ENCODE results near the gene HCFC1R1.

DNA sequence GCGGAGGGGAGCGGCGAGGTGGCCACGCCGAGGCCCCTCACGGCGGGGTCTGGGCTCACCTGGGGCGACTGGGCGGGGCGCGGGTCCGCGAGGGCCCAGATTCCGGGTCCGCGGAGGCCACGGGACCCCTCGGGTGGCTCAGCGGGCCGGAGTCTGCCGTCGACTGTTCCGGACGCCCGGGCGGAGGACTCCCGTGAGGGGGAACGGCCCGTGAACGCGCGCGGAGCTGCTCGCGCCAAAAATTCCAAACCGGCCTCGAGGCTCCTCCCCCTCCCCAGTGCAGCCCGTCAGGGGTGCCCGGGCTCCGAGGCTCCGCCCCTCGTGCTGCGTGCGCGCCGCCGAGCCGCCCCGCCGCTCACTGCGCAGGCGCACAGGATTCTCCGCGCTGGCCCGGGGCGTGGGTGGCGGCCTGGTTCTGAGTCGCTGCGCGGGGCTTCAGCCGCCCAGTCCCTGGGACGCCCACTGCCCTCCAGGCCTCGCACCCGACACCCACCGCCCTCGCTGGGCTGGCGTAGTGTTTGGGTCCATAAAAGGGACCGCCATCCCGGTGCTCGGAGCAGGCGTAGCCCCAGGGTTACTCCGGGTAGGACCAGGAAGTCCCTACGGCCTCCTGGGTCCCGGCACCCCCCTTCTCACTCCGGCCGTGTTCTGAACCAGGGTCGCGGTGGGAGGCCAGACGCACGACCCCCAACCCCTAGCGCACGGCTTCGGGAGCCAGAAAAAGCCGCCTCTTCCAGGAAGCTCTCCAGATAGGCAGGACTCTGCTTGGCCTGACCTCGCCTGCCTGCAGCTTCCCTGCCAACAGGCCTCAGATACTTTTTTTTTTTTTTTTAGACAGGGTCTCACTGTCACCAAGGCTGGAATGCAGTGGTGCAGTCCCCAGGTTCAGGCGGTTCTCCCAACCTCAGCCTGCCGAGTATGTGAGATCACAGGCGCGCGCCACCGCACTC is 43.2 kb downstream of the HCFC1R1 start, which contains the start of gene PKMYT1:
- TF ChIP-seq, protein P1, sequence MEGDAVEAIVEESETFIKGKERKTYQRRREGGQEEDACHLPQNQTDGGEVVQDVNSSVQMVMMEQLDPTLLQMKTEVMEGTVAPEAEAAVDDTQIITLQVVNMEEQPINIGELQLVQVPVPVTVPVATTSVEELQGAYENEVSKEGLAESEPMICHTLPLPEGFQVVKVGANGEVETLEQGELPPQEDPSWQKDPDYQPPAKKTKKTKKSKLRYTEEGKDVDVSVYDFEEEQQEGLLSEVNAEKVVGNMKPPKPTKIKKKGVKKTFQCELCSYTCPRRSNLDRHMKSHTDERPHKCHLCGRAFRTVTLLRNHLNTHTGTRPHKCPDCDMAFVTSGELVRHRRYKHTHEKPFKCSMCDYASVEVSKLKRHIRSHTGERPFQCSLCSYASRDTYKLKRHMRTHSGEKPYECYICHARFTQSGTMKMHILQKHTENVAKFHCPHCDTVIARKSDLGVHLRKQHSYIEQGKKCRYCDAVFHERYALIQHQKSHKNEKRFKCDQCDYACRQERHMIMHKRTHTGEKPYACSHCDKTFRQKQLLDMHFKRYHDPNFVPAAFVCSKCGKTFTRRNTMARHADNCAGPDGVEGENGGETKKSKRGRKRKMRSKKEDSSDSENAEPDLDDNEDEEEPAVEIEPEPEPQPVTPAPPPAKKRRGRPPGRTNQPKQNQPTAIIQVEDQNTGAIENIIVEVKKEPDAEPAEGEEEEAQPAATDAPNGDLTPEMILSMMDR (IDR thresholded peaks at IDR 0.05; ENCODE audit: low read depth, low read length): no peak
- TF ChIP-seq MYC (IDR thresholded peaks at IDR 0.05; ENCODE audit: low read depth, low read length): 0 out of 2 replicates have a peak, but pooled peaks have one; percentile 58
- peak; percentile 98 for TF ChIP-seq POLR2A (IDR thresholded peaks at IDR 0.05; ENCODE audit: extremely low read depth, insufficient read length)
- TF ChIP-seq, protein P2, sequence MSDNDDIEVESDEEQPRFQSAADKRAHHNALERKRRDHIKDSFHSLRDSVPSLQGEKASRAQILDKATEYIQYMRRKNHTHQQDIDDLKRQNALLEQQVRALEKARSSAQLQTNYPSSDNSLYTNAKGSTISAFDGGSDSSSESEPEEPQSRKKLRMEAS (IDR thresholded peaks at IDR 0.05; ENCODE audit: low read depth, low read length): peak; percentile 60; the same call in 1 of the 2 replicates

Measured in NB4 (cell line).